Measurements from ENCODE around the gene ELP2.

DNA sequence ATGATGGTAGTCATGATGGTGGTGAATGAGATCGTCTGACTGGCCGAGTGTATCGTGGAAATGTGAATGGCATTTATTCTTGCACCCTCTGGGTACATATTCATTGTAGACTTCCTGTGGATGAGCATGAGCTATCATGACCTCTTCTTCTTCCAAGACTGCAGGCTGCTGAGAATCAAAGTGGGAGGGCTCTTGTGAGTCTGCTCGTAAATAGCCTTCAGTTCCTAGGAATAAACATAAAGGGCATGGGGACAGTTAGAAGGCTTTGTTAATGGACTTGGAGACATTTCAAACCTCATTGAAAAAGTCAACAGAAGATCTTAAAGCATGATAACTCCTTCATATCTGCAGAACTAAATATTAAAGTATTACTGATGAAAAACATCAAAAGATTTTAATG is 15.4 kb upstream of the ELP2 start:
- TF ChIP-seq CTCF (IDR thresholded peaks at IDR 0.05) = no peak
- no peak for TF ChIP-seq POLR2A (IDR thresholded peaks at IDR 0.05)

Measured in adrenal gland (tissue), 5 donors.